SKM-1 (cell line): Measurements from ENCODE around the gene LCT.
"Not testable (repeated sequence)": the region's sequence is repeated elsewhere in the genome, so short reads cannot be mapped to it uniquely, and the experiment has no call there.

Source experiments
- DNase-seq: peaks from one replicate; lab custom pipeline; 2025; ENCODE audit not compliant: unreplicated experiment; lab: John Stamatoyannopoulos, UW

The LCT gene

GRCh38 chr2:135798275-135798705 lies 38.7 kb downstream of the LCT start:
- DNase-seq = no peak

- peak; percentile 64 for DNase-seq
Measured at GRCh38 chr2:135797497-135798274, 39.3 kb downstream of the LCT start.

GRCh38 chr2:135796606-135797005 lies 40.4 kb downstream of the LCT start:
- DNase-seq = no peak

- DNase-seq = not testable (repeated sequence)
Measured at GRCh38 chr2:135795641-135796040, 41.3 kb downstream of the LCT start.

GRCh38 chr2:135792401-135793150 lies 44.4 kb downstream of the LCT start:
- DNase-seq = no peak

- DNase-seq = no peak
Measured at GRCh38 chr2:135791418-135792190, 45.4 kb downstream of the LCT start.

GRCh38 chr2:135790423-135790822 lies 46.6 kb downstream of the LCT start:
- no peak for DNase-seq

GRCh38 chr2:135786823-135787222 lies 50.2 kb downstream of the LCT start:
- no peak for DNase-seq

- DNase-seq = no peak
Measured at GRCh38 chr2:135785032-135785431, 52.0 kb downstream of the LCT start.

GRCh38 chr2:135783439-135783838 lies 53.5 kb downstream of the LCT start:
- DNase-seq = no peak

- DNase-seq = no peak
Measured at GRCh38 chr2:135782231-135782630, 54.8 kb downstream of the LCT start.

- DNase-seq = no peak
Measured at GRCh38 chr2:135776367-135776766, 60.6 kb downstream of the LCT start.

- DNase-seq = no peak
Measured at GRCh38 chr2:135775420-135775819, 61.6 kb downstream of the LCT start.

- no peak for DNase-seq
Measured at GRCh38 chr2:135773917-135774316, 63.1 kb downstream of the LCT start.

- DNase-seq = no peak
Measured at GRCh38 chr2:135773319-135773718, 63.7 kb downstream of the LCT start.

GRCh38 chr2:135768863-135769262 lies 68.1 kb downstream of the LCT start:
- DNase-seq = no peak

- DNase-seq = no peak
Measured at GRCh38 chr2:135762530-135762929, 74.5 kb downstream of the LCT start.

- no peak for DNase-seq
Measured at GRCh38 chr2:135762022-135762421, 75.0 kb downstream of the LCT start.

- DNase-seq = no peak
Measured at GRCh38 chr2:135756692-135757091, 80.3 kb downstream of the LCT start.

GRCh38 chr2:135755573-135755972 lies 81.4 kb downstream of the LCT start:
- DNase-seq = no peak

- no peak for DNase-seq
Measured at GRCh38 chr2:135745545-135745944, 91.4 kb downstream of the LCT start.
